ENCODE data around the gene TSPAN2. TPM values are rescaled to one million over a fixed set of nuclear protein-coding genes. Genes with fewer than 3 reads are reported as not detected.

Gene TSPAN2
- polyA plus RNA-seq, 1 experiment = 4.0 TPM

GRCh38 chr1:115090186-115090490 lies 835 bp upstream of the TSPAN2 start:
- H3K27ac ChIP-seq (ENCODE audit: low read depth, low read length) = peak overlapping the region; percentile 66

GRCh38 chr1:115088871-115089419 lies 358 bp downstream of the TSPAN2 start:
- Histone ChIP-seq H3K27ac (ENCODE audit: low read depth, low read length) (no peak overlapping the region), H3K27me3 (ENCODE audit: control insufficient read depth, insufficient read depth, low read length) (no peaks in the 10 kb centered on the region), H3K4me3 (ENCODE audit: low read depth, low read length) (peak overlapping the region; percentile 66), H3K9me3 (ENCODE audit: control insufficient read depth, insufficient read depth, low read length) (no peaks in the 10 kb centered on the region; the same call in 1 of the 2 replicates)
- no peak for DNase-seq (ENCODE audit: low read depth, low spot score)
- ChIA-PET POLR2A (no interaction called here), CTCF (interaction anchor here (1.3 to 1.5 kb wide), 2 partner anchors 36 to 506 kb away, joined by 4 read pairs; no protein-coding TSS in a partner anchor)
- TF ChIP-seq CTCF (IDR thresholded peaks at IDR 0.05; ENCODE audit: low read depth, low read length) = no peak

More at GRCh38 chr1:115090186-115090490, 835 bp upstream of the TSPAN2 start:
- Histone ChIP-seq H3K4me3 (ENCODE audit: low read depth, low read length) (peak overlapping the region; percentile 66), H3K9me3 (ENCODE audit: control insufficient read depth, insufficient read depth, low read length) (no peaks in the 10 kb centered on the region; the same call in 1 of the 2 replicates), H3K27me3 (ENCODE audit: control insufficient read depth, insufficient read depth, low read length) (no peaks in the 10 kb centered on the region)
- no peak for TF ChIP-seq CTCF (IDR thresholded peaks at IDR 0.05; ENCODE audit: low read depth, low read length)
- DNase-seq (ENCODE audit: low read depth, low spot score) = no peak
- POLR2A ChIA-PET = no interaction called here
- CTCF ChIA-PET = interaction anchor here (0.6 to 2.7 kb wide), 11 partner anchors 9 to 505 kb away, joined by 3 to 10 read pairs (median 5); no protein-coding TSS in a partner anchor

- DNase-seq (ENCODE audit: low read depth, low spot score) = no peak
- H3K9me3 ChIP-seq (ENCODE audit: control insufficient read depth, insufficient read depth, low read length) = no peaks in the 10 kb centered on the region; the same call in 1 of the 2 replicates
- no peaks in the 10 kb centered on the region for H3K27me3 ChIP-seq (ENCODE audit: control insufficient read depth, insufficient read depth, low read length)
- H3K27ac ChIP-seq (ENCODE audit: low read depth, low read length) = no peak overlapping the region
- CTCF ChIA-PET = interaction anchor here (1.3 to 1.5 kb wide), 2 partner anchors 35 to 507 kb away, joined by 4 read pairs; no protein-coding TSS in a partner anchor
- no peak for TF ChIP-seq CTCF (IDR thresholded peaks at IDR 0.05; ENCODE audit: low read depth, low read length)
- H3K4me3 ChIP-seq (ENCODE audit: low read depth, low read length) = no peak overlapping the region
- POLR2A ChIA-PET = no interaction called here
These were observed 1.1 kb downstream of the TSPAN2 start for GRCh38 chr1:115088115-115088778.

GRCh38 chr1:115086176-115086830 lies 3.0 kb downstream of the TSPAN2 start:
- Histone ChIP-seq H3K27me3 (ENCODE audit: control insufficient read depth, insufficient read depth, low read length) (no peaks in the 10 kb centered on the region), H3K9me3 (ENCODE audit: control insufficient read depth, insufficient read depth, low read length) (no peaks in the 10 kb centered on the region; the same call in 1 of the 2 replicates), H3K27ac (ENCODE audit: low read depth, low read length) (no peak overlapping the region), H3K4me3 (ENCODE audit: low read depth, low read length) (no peak overlapping the region)
- DNase-seq (ENCODE audit: low read depth, low spot score) = no peak
- ChIA-PET POLR2A (no interaction called here), CTCF (interaction anchor here (1.1 to 1.2 kb wide), 2 partner anchors 34 to 620 kb away, joined by 3 read pairs; no protein-coding TSS in a partner anchor)
- TF ChIP-seq CTCF (IDR thresholded peaks at IDR 0.05; ENCODE audit: low read depth, low read length) = no peak

Data from AG04450 (cell line).